Measurements from ENCODE around the gene SYT2.

SYT2 gene

GRCh38 chr1:202671399-202671798 lies 38.9 kb downstream of the SYT2 start:
- no peak for DNase-seq

- no peak for DNase-seq
Observed at GRCh38 chr1:202665417-202665816, 44.8 kb downstream of the SYT2 start.

GRCh38 chr1:202664083-202664482 lies 46.2 kb downstream of the SYT2 start:
- no peak for DNase-seq

GRCh38 chr1:202663131-202663530 lies 47.1 kb downstream of the SYT2 start:
- DNase-seq = no peak

- DNase-seq = no peak
Observed at GRCh38 chr1:202662081-202662480, 48.2 kb downstream of the SYT2 start.

- no peak for DNase-seq
Observed at GRCh38 chr1:202661136-202661845, 49.0 kb downstream of the SYT2 start.

GRCh38 chr1:202659974-202660373 lies 50.3 kb downstream of the SYT2 start:
- no peak for DNase-seq

GRCh38 chr1:202659541-202659940 lies 50.7 kb downstream of the SYT2 start:
- DNase-seq = no peak

- no peak for DNase-seq
Observed at GRCh38 chr1:202658769-202659168, 51.5 kb downstream of the SYT2 start.

GRCh38 chr1:202658251-202658759 lies 51.9 kb downstream of the SYT2 start:
- DNase-seq = no peak

GRCh38 chr1:202656951-202657646 lies 53.2 kb downstream of the SYT2 start:
- DNase-seq = no peak

- no peak for DNase-seq
Observed at GRCh38 chr1:202656057-202656456, 54.2 kb downstream of the SYT2 start.

GRCh38 chr1:202654079-202654478 lies 56.2 kb downstream of the SYT2 start:
- no peak for DNase-seq

- DNase-seq = no peak
Observed at GRCh38 chr1:202649553-202650392, 60.5 kb downstream of the SYT2 start.

- DNase-seq = no peak
Observed at GRCh38 chr1:202648605-202649226, 61.5 kb downstream of the SYT2 start.

- no peak for DNase-seq
Observed at GRCh38 chr1:202645097-202645476, 65.2 kb downstream of the SYT2 start.

GRCh38 chr1:202644219-202645096 lies 65.8 kb downstream of the SYT2 start:
- DNase-seq = no peak

GRCh38 chr1:202643397-202644218 lies 66.6 kb downstream of the SYT2 start:
- DNase-seq = no peak

- DNase-seq = no peak
Observed at GRCh38 chr1:202642619-202643291, 67.5 kb downstream of the SYT2 start.

- DNase-seq = no peak
Observed at GRCh38 chr1:202642212-202642611, 68.0 kb downstream of the SYT2 start.
